Left ventricle myocardium superior (tissue), 1 donor: ENCODE results near the gene CARMIL1. TPM values are rescaled to one million over a fixed set of nuclear protein-coding genes. Genes with fewer than 3 reads are reported as not detected.

Source experiments
- ATAC-seq: fragments of 200-7000 bp; cut with Tn5 transposase; one replicate; pipeline ENCODE4 v1.9.1; 2020; ENCODE audit warnings: mild to moderate bottlenecking, moderate library complexity
- DNase-seq: peaks from one replicate; pipeline ENCODE4 v3.0.0-alpha.2; 2020
- intact Hi-C: fragments of 100-400 bp; cut with micrococcal nuclease; formaldehyde crosslinking; loops from one replicate; pipeline ENCODE4 v1.11.0; 2022
- total RNA-seq: library from RNA; stranded (reverse); fragmentation: NEBNext Ultra II Directional; extraction: Animal tissue kit (Norgen Biotek cat#: 25700); gene quantifications from one replicate; pipeline ENCODE4 v1.2.1, GENCODE V29; 2021
- donor health status: DM: no; HTN: yes; CAD: no; lungs with severe emphysema.

CARMIL1 gene
- total RNA-seq, 1 donor from 2014 or later = 4.7 TPM

DNA sequence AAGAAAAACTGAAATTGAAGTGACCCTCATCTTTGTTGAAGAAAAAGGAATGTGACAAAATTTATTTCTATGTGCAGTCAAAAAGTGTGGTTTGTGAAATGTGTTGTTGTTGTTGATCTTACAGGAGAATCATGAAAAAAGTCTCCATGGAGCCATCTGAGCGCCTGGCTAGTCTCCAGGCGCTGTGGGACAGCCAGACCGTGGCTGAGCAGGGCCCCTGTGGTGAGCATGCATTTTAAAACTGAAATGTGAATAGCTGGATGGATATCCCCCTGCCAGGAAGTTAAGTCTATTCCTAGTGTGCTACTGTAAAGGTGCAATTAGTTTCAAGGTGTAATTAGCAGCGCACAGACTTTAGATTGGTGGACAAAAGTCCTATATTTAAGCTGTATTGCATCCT, 170.6 kb downstream of the CARMIL1 start:
- no peak for ATAC-seq
- intact Hi-C loops = no loop called here
- peak; percentile 29 for DNase-seq

DNA sequence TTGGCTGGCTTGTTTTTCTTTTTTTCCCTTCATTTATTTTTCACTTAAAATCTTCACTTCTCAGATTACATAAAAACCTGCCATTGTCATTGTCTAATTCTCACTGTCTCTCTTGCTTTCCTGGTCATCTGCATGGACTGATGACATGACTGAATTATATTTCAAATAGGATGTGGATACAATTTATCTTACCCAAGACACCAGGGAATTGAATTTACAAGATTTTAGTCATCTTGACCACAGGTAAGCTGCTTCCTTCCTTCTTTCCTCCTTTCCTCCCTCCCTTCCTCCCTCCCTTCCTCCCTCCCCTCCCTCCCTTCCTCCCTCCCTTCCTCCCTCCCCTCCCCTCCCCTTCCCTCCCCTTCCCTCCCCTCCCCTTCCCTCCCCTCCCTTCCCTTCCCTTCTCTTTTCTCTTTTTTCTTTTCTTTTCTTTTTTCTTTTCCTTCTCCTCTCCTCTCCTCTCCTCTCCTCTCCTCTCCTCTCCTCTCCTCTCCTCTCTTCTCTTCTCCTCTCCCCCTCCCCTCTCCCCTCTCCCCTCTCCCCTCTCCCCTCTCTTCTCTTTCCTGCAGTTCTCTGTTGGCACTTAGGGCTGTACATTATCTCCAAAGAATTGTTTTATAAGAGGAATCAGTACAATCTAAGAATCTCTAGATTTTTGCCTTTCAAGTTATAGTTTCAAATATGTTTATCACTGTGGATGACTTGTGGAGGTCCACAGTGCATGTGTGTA, 171.5 kb downstream of the CARMIL1 start:
- intact Hi-C loops = no loop called here
- DNase-seq = no peak
- ATAC-seq = no peak

DNA sequence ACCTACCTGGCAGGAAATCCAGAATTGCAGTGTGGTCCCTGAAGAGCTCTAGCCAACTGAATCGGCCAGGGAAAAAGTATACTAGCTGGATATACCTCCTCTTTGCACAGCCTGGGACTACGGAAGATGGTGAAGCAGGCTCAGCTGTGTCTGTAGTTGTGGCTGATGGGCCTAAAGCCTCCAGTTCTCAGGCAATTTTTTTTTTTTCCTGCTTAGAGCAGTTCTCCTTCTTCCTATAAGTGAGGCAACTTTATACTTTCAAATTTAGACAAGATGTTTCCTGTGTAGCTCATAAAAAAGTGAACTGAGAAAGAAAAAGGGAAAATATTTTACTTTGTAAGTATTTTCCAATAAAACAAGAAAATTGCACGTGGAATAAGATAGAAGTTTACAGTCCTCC, 172.9 kb downstream of the CARMIL1 start:
- intact Hi-C loops = no loop called here
- no peak for DNase-seq
- ATAC-seq = peak; percentile 66

DNA sequence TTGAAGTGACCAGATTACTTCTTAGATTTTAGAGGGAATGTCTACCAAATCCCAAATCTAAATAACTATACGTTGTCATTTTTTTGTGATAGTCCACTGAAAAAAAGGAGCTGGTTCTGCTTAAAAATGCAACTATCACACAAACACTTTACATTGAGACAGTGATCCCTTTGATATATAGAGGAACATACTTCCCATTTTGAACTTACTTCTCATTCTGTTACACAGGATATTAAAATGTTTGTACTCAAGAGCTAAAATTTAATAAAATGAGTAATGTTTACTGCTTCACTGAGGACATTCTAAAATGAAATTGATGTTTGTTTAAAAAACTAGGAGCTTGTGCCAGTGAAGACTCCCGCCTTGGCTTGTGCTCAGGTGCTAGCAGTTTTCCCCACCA, 174.1 kb downstream of the CARMIL1 start:
- no peak for ATAC-seq
- DNase-seq = no peak
- intact Hi-C loops = no loop called here

DNA sequence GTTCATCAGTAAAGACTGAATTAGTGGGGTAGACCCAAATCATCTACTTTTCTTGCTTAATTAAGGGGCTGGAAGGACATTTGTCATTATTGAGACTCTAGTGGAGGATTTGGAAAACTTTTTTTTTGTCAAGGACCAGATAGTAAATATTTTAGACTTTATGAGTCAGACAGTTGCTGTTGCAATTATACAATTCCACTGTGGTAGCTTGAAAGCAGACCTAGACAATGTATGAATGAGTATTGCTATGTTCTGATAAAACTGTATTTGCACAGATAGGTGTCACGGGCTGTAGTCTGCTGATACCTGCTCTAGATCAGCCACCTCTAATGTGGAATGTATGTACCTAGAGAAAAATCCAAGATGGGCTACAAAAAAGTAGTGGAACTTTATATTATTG, 175.0 kb downstream of the CARMIL1 start:
- ATAC-seq = no peak
- DNase-seq = no peak
- intact Hi-C loops = no loop called here

DNA sequence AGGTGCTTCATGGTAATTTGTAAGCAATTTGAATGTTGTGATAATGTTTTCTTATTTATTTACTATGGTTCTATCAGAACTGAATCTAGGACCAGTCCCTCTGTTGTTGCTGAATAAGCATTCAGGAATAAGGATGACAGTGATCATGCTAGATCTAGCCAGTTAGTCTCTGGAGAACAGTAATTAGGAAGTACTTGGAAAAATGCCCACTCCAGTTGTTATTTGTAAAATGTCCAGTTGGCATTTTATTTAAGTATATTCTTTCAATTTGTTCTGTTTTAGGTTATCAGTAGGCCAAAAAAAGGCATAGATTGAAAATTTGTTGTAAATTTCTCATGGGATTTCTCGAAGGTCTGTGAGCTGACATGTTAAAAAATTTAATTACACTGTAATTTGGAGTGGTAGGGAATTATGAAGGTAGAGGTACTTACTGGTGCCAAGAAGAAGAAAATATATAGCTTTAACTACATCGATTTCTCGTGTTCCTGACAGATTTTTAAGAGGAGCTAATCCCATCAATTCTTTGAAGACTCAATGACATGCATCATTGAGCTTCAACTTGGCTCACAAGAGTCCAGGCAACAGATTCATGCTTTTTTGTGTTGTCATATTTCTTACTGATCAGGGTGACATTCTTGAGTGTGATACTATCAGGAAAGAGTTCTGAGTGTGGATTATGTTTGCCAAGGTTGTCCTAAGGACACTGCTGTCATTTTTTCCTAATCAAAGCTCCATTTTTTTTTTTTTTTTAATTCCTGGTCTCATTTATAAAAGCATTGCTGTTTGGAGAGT, 177.3 kb downstream of the CARMIL1 start:
- intact Hi-C loops = no loop called here
- ATAC-seq (no peak), DNase-seq (no peak)

DNA sequence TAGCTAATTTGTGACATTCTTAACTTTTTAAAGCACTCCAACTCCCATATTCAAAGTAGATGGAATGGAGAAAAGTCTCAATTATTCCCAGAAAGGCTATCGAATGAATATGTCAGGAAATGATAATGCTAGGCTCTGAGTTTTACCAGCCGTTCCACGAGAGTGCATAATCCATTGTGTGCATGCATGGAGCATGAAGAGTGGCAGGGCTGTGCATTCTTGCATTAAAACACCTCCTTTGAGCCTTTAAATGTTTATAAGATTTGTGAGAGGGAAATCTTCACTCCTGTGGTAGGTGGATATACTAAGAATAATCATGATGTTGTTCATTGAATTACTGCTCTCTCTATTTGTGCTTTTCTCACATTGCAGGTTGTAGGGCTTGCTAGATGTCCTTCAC, 178.3 kb downstream of the CARMIL1 start:
- ATAC-seq (no peak), DNase-seq (no peak)
- intact Hi-C loops = no loop called here

DNA sequence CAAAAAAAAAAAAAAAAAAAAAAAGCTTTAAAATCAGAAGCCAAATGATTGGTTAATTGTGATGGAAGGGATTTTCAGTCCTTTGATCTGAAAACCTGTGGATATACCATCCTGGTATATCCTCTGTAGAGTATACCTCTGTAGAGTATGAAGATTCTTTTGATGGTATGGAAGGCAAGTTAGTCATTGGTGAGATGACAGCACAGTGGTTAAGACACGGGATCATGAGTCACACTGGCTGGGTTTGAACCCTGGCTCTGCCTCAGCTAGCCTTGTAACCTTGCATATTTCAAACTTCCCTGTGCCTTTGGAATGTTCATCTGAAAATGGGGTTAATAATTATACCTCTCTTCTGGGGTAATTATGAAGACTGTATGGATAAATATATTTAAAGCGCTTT, 179.3 kb downstream of the CARMIL1 start:
- ATAC-seq (no peak), DNase-seq (no peak)
- intact Hi-C loops = no loop called here

DNA sequence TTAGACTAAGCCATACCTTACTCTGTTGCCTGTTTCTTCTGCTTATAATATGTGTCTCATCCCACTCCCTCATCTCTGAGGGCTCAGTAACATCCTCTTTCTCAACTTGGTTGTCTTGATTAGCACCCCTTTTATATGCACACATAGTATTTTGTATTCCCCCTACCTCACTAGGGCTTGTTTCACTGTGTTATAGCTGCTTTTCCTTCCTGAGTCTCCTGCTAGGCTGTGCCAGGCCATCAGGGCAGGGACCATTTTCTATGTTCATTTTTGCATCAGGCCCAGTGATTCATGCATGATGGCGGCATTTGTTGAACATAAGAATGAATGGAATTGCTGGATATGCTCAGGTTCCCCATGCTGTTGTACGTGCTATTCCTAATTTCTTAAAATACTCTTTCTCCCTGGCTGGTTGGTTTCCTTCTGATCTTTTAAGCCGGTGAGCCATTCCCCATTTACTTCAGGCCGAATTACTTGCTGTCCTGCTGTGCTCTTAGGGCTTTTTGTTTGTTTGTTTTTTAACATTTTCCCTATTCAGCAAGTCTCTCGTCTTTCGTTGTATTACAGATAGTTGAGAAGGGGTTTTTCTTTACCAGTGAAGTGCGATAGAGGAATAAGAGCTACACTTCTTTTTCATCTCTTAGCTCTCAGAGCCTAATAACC, 183.2 kb downstream of the CARMIL1 start:
- intact Hi-C loops = no loop called here
- DNase-seq = no peak
- ATAC-seq = no peak

DNA sequence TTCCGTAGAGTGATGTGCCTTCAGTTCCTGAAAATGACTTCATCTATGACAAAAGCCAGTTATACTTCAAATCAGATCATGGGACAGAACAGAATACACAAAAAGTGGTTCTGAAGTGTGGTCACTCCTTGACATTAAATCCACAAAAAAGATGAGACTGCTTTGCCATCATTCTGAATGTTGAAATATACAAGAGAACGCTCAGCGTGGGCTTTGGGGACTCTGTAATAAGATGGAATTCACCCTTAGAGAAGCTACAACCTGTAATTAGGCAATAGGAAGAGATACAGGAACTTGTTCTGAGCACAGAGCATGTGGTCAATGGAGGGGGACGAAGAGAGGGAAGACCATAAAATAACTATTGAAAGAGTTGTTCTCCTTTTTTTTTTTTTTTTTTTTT, 184.3 kb downstream of the CARMIL1 start:
- intact Hi-C loops = no loop called here
- no peak for ATAC-seq
- no peak for DNase-seq

DNA sequence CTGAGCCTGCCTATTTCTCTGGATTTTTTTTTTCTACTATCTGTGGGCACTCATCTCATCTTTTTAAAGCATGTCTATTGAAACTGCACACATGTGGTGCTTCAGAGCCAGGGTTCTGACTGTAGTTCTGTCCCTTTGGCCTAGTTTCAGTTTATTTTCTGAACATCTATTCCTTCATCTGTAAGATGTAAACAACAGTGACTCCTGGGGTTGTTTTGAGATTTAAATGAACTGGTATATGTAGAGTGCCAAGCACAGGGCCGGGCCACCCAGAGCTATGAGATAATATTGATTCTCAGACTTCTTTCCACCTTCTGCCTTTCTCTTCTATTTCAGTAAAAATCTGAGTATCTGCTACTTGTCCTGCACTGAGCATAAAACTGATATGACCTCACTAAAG, 185.1 kb downstream of the CARMIL1 start:
- DNase-seq (no peak), ATAC-seq (no peak)
- intact Hi-C loops = no loop called here

DNA sequence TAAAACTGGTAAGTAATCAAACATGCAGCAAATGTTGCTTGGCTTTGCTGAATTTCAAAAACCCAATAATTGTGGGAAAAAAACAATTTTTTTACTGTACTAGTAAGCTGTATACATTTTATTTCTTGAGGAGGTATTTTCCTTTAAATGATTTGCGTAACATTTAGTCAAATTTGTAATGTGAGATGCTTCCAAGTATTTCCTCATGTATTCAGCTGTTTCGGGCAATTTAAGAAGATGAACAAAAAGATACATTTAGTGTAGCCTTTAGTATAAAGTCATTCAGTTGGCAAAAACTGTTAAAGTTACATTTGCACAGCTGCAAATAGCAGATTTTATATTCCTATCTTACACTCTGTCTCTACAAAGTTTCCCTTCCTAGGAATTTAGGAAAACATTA, 186.8 kb downstream of the CARMIL1 start:
- DNase-seq (no peak), ATAC-seq (no peak)
- intact Hi-C loops = no loop called here

DNA sequence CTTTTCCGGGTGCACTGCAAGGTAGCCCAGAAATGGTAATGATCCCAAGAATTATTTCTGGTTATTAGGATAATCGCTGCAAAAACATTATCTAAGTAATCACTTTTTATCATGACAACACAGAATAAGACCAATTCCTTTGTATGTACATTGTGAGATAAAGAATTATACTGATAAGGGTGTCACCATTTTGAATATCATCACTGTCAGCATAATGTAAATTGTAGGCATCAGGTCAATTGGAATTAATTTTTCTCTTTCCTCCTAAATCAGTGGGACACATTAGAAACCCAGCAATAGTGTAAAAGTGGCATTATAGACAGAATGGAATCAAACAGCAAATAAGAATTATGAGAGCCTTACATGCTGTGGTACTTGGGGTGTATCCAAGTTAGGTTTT, 189.7 kb downstream of the CARMIL1 start:
- no peak for ATAC-seq
- intact Hi-C loops = no loop called here
- no peak for DNase-seq

DNA sequence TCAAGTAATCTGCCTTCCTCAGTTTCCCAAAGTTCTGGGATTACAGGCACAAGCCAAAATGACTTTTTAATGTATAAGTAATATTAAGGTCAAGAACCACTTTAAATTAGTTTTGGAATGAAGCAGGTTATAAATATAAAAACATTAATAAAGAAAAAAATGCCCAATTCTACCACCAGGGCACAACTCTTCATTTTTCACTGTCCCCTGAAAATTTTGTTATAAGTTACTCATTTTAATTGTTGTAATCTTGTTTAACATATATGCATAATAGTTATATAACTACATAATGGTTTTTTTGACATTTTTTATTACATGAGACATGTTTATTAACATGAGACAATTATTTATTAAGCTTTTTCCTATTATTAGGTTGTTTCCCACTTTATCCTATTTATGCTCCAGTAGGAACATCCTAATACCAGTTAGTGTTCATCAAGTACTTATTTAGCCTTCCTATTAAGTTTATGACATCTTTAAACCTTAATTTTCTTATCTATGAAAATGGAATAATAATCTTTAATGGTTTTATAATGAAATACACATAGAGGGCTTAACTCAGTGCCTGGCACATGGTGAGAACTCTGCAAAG, 190.7 kb downstream of the CARMIL1 start:
- intact Hi-C loops = no loop called here
- DNase-seq = no peak
- no peak for ATAC-seq

DNA sequence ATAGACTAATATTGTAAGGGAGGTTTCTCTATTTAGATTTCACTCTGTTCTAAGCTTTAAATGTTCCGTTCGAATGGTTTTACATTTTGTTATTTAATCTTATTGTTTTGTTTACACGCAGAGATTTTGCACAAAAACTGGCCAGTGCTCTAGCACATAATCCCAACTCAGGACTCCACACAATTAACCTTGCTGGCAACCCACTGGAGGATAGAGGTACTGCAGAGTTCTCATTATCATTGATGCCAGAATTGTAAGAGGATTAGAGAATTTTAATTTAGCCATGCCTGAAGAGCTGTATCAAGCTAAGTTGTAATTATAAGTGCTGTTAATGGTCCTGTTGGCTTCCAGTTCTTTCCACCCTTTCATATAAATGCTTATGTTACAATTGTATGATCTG, 193.1 kb downstream of the CARMIL1 start:
- DNase-seq = no peak
- intact Hi-C loops = no loop called here
- no peak for ATAC-seq

DNA sequence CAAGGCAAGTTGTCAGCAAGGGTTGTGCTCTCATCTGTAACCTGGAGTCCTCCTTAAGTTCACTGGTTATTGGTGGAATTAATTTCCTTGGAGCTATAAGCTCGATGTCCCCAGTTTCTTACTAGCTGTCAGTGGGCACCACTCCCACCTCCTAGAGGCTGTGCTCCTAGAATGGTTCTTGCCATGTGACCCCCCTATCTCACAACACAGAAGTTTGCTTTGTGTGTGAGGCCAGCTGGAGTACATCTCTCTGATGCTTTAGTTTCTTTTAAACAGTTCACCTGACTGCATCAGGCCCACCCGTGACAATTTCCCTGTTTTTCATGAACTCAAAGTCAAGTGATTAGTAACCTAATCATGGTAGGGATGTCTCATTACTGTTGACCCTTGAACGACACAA, 193.7 kb downstream of the CARMIL1 start:
- intact Hi-C loops = no loop called here
- DNase-seq (no peak), ATAC-seq (no peak)

DNA sequence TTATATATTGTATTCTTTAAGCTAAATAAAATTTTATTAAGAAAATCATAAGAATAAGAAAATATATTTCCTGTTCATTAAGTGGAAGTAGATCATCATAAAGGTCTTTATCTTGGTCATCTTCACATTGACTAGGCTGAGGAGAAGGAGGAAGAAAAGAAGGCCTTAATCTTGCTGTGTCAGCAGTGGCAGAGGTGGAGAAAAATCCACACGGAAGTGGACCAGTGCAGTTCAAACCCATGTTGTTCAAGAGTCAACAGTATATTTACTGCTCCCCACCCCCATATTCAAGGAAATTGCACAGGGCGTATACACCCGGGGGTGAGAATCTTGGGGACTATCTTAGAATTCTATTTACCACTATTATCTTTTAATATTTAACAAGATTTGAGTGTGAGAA, 194.3 kb downstream of the CARMIL1 start:
- ATAC-seq = peak; percentile 23
- intact Hi-C loops = no loop called here
- DNase-seq = no peak

DNA sequence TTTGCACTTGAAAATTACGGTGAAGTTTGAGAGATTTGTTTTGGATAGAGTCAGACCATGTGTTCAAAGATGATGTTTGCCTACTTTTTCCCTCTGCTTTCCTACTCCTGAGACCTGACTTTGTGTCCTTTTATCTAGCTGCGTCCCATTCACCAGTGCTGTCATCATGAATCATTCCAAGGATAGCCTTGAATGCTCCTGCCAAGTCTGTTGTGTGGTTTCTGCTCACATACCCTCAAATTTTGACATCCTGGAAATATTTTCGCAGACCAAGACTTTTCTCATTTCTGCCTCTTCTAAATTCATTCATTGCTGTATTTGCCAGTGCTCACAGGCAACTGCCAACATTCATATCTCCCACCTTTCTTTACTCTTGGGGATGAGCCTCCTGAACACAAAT, 197.0 kb downstream of the CARMIL1 start:
- no peak for ATAC-seq
- intact Hi-C loops = no loop called here

DNA sequence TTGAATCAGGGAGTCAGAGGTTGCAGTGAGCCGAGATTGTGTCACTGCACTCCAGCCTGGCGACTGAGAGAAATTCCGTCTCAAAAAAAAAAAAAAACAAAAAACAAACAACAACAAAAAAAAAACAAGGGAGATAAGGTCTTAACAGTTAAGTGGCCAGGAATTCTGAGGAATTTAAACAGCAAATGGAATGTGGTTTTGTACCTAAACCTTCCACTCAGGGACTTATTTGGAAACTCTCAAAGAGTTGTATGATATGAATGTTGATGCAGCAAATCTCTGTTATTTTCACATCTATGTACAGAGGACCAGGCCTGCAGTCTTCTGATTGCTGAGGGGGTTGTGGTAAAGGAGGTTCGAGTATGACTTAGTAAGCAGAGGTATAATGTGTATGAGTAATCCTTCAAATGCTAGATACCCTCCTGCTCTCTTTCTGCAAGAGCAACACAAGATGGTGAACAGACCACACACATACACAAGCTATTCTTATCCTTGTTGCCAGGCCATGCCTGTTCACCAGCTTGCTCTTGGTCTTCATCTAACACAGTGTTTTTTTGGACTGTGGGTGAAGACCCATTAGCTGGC, 197.9 kb downstream of the CARMIL1 start:
- intact Hi-C loops = no loop called here
- ATAC-seq = no peak

More for the DNA sequence above, 197.0 kb downstream of the CARMIL1 start:
- no peak for DNase-seq

DNA sequence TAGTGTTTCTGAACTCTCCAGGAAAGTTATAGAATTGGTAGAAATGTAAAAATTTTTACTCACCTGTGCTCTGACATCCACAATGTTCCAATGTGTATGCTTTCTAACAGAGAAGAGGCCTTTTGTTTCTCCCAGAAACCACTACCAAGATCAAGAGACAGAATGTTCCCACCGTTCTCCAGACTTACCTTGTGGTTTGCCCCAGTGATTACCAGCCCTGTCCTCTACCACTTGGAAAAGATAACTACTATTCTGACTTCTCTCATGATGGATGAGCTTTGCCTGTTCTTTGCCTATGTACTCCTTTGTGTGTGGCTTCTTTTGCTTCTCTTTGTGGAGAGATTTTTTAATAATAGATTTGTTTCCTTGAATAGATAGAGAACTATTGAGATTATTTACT, 199.8 kb downstream of the CARMIL1 start:
- intact Hi-C loops = no loop called here
- ATAC-seq = no peak
- DNase-seq = no peak

More for the DNA sequence above, 197.9 kb downstream of the CARMIL1 start:
- DNase-seq = no peak
